ENCODE results near the gene ITGA11.

DNA sequence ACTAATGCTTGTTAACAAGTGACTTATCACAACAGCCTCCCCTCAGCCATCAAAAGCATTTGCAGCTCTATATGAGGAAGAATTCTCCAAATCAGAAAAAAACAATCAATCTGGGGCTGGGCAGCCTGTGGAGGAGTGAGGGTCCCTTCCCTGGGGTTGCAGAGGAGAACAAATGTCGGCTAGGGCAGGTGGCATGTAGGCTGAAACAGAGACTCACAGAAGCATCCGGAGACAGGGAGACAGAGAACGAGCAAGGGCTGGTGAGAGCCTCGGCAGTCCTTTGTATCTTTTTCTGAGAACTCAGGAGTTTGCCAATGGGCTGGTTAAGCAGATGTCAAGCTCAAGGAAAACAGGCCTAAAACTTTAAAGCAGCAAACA, 15.8 kb downstream of the ITGA11 start:
- TF ChIP-seq POLR2A (IDR thresholded peaks at IDR 0.05; ENCODE audit: low read depth, low read length) (no peak), SMC3 (IDR thresholded peaks at IDR 0.05; ENCODE audit: low read depth, low read length) (no peak), RAD21 (IDR thresholded peaks at IDR 0.05; ENCODE audit: low read length) (no peak), CEBPB (IDR thresholded peaks at IDR 0.05; ENCODE audit: low read depth, low read length) (no peak), RCOR1 (IDR thresholded peaks at IDR 0.05; ENCODE audit: insufficient replicate concordance, low read length) (no peak), MXI1 (IDR thresholded peaks at IDR 0.05; ENCODE audit: borderline replicate concordance, low read depth, low read length) (no peak), FOS (IDR thresholded peaks at IDR 0.05; ENCODE audit: low read depth, low read length) (no peak), MAZ (IDR thresholded peaks at IDR 0.05; ENCODE audit: borderline replicate concordance, low read depth, low read length) (no peak), MAFK (IDR thresholded peaks at IDR 0.05; ENCODE audit: low read depth, low read length) (no peak), ELK1 (IDR thresholded peaks at IDR 0.05; ENCODE audit: borderline replicate concordance, low read depth, low read length) (no peak), USF2 (IDR thresholded peaks at IDR 0.05; ENCODE audit: low read depth, low read length) (no peak), CHD1 (IDR thresholded peaks at IDR 0.05; ENCODE audit: low read depth, low read length) (no peak), RFX5 (IDR thresholded peaks at IDR 0.05; ENCODE audit: low read depth, low read length) (no peak)
- TF ChIP-seq, protein P1, sequence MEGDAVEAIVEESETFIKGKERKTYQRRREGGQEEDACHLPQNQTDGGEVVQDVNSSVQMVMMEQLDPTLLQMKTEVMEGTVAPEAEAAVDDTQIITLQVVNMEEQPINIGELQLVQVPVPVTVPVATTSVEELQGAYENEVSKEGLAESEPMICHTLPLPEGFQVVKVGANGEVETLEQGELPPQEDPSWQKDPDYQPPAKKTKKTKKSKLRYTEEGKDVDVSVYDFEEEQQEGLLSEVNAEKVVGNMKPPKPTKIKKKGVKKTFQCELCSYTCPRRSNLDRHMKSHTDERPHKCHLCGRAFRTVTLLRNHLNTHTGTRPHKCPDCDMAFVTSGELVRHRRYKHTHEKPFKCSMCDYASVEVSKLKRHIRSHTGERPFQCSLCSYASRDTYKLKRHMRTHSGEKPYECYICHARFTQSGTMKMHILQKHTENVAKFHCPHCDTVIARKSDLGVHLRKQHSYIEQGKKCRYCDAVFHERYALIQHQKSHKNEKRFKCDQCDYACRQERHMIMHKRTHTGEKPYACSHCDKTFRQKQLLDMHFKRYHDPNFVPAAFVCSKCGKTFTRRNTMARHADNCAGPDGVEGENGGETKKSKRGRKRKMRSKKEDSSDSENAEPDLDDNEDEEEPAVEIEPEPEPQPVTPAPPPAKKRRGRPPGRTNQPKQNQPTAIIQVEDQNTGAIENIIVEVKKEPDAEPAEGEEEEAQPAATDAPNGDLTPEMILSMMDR (conservative IDR thresholded peaks at IDR 0.05; ENCODE audit: low read depth, low read length) = no peak

All from IMR-90 (cell line).